ENCODE data around the gene GTPBP3. TPM values are rescaled to one million over a fixed set of nuclear protein-coding genes. Genes with fewer than 3 reads are reported as not detected.

The GTPBP3 gene
- total and polyA plus RNA-seq, 2 experiments from 2014 or later, result 25.4 to 67.8 TPM

DNA sequence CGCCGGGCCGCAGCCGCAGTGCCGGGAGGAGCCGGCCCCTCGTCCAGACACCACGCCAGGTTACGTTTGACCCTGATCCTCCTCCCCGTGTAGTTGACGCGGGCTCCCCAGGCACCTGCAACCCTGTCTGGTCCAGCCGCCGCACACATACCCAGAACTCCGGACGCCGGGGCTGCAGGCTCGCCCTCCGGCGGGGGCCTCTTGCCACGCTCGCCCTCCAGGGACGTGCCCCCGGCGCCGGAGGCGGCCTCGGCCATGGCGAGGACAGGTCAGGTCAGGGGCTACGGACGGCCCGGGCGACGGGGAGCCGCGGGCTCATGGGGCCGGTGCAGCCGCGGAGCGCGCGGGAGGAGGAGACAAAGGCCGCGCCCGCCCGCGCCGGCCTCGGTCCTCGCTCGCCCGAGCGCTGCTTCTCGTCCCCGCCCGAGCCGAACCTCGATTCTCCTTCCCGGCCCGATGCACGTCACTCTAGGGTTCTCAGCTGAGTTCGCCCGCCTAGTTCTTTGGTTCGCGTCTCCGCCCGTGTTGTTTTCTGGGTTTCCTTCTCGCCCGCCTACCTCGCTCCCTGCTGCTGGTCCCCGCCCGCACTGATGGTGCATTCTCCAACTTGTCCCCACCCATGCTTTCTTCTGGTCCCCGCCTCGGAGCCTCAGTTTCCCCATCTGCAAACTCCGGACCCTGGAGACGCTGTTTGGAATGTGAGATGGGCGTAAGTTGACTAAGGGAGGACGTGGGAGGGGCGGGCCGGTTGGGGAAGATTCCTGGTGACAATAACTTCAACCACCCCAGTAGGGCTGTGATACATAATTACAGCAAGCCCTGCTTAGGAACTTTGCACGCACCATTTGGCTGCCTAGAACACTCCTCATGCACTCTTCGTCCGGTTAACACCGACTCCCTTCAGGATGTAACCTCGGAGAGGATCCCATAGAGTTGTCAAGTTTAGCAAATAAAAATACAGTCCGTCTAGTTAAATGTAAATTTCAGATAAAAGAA, 2.6 kb upstream of the GTPBP3 start, which contains the start of gene ANO8:
TSS of gene ANO8 (minus strand) at position 442 of the 996 bp plus-strand sequence. CDS start at position 257, 185 bp downstream.
- peaks cover 32% of the 10 kb centered on the region for H3K36me3 Mint-ChIP-seq (ENCODE audit: low read depth)
- Histone ChIP-seq H3K4me2 (peak within 1 kb of the TSS; percentile 84), H3K36me3 (ENCODE audit: insufficient read depth) (no peaks in the 10 kb centered on the region), H3K27me3 (ENCODE audit: insufficient read depth) (peaks cover 5% of the 10 kb centered on the region; the same call in 1 of the 2 replicates), H3F3A (replicated peaks; ENCODE audit: low read depth) (peaks cover 14% of the 10 kb centered on the region), H3K9me2 (ENCODE audit: insufficient read depth) (no peaks in the 10 kb centered on the region), H3K27ac (ENCODE audit: low read depth) (no peak within 1 kb of the TSS), H3K79me2 (replicated peaks; ENCODE audit: insufficient read depth) (no peaks in the 10 kb centered on the region), H4K20me1 (replicated peaks; ENCODE audit: insufficient read depth) (no peaks in the 10 kb centered on the region), H2AFZ (peak within 1 kb of the TSS; percentile 84), H3K4me3 (peak within 1 kb of the TSS; percentile 94), H3K4me1 (ENCODE audit: insufficient read depth) (peaks cover 14% of the 10 kb centered on the region; the same call in 1 of the 2 replicates)
- peak within 1 kb of the TSS; percentile 88 for H3K4me3 Mint-ChIP-seq
- peaks cover 32% of the 10 kb centered on the region for H3K4me1 Mint-ChIP-seq
- H3K27ac Mint-ChIP-seq, result peak within 1 kb of the TSS; percentile 78; the same call in 1 of the 2 replicates
- H3K9me3 Mint-ChIP-seq, result peaks cover 5% of the 10 kb centered on the region; the same call in 2 of the 3 replicates
- peak; percentile 38 for ATAC-seq
- peak; percentile 100 for DNase-seq (ENCODE audit: low spot score)
- H3K27me3 Mint-ChIP-seq (ENCODE audit: insufficient read depth, low read depth, poor library complexity), result peaks cover 24% of the 10 kb centered on the region
- TF ChIP-seq CREB1 (CRISPR knock-in tag; IDR thresholded peaks at IDR 0.05; ENCODE audit: low read depth), result peak; percentile 90
- TF ChIP-seq, protein P1, sequence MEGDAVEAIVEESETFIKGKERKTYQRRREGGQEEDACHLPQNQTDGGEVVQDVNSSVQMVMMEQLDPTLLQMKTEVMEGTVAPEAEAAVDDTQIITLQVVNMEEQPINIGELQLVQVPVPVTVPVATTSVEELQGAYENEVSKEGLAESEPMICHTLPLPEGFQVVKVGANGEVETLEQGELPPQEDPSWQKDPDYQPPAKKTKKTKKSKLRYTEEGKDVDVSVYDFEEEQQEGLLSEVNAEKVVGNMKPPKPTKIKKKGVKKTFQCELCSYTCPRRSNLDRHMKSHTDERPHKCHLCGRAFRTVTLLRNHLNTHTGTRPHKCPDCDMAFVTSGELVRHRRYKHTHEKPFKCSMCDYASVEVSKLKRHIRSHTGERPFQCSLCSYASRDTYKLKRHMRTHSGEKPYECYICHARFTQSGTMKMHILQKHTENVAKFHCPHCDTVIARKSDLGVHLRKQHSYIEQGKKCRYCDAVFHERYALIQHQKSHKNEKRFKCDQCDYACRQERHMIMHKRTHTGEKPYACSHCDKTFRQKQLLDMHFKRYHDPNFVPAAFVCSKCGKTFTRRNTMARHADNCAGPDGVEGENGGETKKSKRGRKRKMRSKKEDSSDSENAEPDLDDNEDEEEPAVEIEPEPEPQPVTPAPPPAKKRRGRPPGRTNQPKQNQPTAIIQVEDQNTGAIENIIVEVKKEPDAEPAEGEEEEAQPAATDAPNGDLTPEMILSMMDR (conservative IDR thresholded peaks at IDR 0.05; ENCODE audit: low read depth in 2 of 2), result no peak
- TF ChIP-seq POLR2AphosphoS5 (IDR thresholded peaks at IDR 0.05; ENCODE audit: low read depth), result 0 out of 2 replicates have a peak, but pooled peaks have one; percentile 34

DNA sequence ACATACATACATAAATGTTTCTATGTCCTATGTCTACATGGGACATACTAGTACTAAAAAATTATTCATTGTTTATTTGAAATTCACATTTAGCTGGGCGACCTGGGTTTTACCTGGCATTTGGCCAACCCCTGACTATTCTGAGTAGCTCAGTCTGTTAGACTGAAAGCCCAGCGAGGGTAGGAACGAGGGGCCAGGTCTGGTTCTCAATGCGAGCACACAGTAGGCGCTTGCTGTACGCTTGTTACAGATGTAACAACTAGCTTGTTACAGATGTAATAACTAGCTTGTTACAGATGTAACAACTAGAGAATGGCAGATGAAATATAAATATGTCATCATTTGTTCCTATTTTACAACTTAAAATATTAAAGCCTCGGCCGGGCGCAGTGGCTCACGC, 1.8 kb upstream of the GTPBP3 start:
- no peak for DNase-seq (ENCODE audit: low spot score)
- ATAC-seq, result no peak
- TF ChIP-seq ZNF114 (CRISPR knock-in tag; IDR thresholded peaks at IDR 0.05), result no peak
- TF ChIP-seq ZNF462 (CRISPR knock-in tag; IDR thresholded peaks at IDR 0.05), result no peak
- TF ChIP-seq CREB1 (CRISPR knock-in tag; IDR thresholded peaks at IDR 0.05; ENCODE audit: low read depth), result no peak
- no peak for TF ChIP-seq EZH2phosphoT487 (IDR thresholded peaks at IDR 0.05; ENCODE audit: unreplicated experiment)
- no peak for TF ChIP-seq POLR2AphosphoS5 (IDR thresholded peaks at IDR 0.05; ENCODE audit: low read depth)
- TF ChIP-seq, protein P1 (conservative IDR thresholded peaks at IDR 0.05; ENCODE audit: low read depth in 2 of 2), result no peak
- no peak for TF ChIP-seq EZH2 (IDR thresholded peaks at IDR 0.05; ENCODE audit: low read depth, unreplicated experiment)
- TF ChIP-seq ZNF331 (CRISPR knock-in tag; IDR thresholded peaks at IDR 0.05; ENCODE audit: low read depth), result no peak

More for the DNA sequence above, 1.8 kb upstream of the GTPBP3 start:
- 0 out of 2 replicates have a peak overlapping the region, but pooled peaks have one; percentile 84 for H3K4me2 ChIP-seq
- H2AFZ ChIP-seq, result no peak overlapping the region
- no peaks in the 10 kb centered on the region for H3K79me2 ChIP-seq (replicated peaks; ENCODE audit: insufficient read depth)
- Mint-ChIP-seq H3K9me3 (peaks cover 5% of the 10 kb centered on the region; the same call in 2 of the 3 replicates), H3K36me3 (ENCODE audit: low read depth) (peaks cover 30% of the 10 kb centered on the region), H3K27ac (no peak overlapping the region), H3K27me3 (ENCODE audit: insufficient read depth, low read depth, poor library complexity) (peaks cover 28% of the 10 kb centered on the region), H3K4me1 (peaks cover 35% of the 10 kb centered on the region), H3K4me3 (peak overlapping the region; percentile 42; the same call in 1 of the 3 replicates)
- H3K27ac ChIP-seq (ENCODE audit: low read depth), result no peak overlapping the region
- no peaks in the 10 kb centered on the region for H3K27me3 ChIP-seq (ENCODE audit: insufficient read depth)
- H3K36me3 ChIP-seq (ENCODE audit: insufficient read depth), result no peaks in the 10 kb centered on the region
- H3K4me1 ChIP-seq (ENCODE audit: insufficient read depth), result peaks cover 18% of the 10 kb centered on the region; the same call in 1 of the 2 replicates
- no peak overlapping the region for H3K4me3 ChIP-seq
- no peaks in the 10 kb centered on the region for H4K20me1 ChIP-seq (replicated peaks; ENCODE audit: insufficient read depth)
- peaks cover 14% of the 10 kb centered on the region for H3F3A ChIP-seq (replicated peaks; ENCODE audit: low read depth)
- no peaks in the 10 kb centered on the region for H3K9me2 ChIP-seq (ENCODE audit: insufficient read depth)
